Measurements from ENCODE around the gene HS3ST4. TPM values are rescaled to one million over a fixed set of nuclear protein-coding genes. Genes with fewer than 3 reads are reported as not detected.

HS3ST4 gene
- polyA plus RNA-seq, 1 donor from 2014 or later = 13.0 TPM

DNA sequence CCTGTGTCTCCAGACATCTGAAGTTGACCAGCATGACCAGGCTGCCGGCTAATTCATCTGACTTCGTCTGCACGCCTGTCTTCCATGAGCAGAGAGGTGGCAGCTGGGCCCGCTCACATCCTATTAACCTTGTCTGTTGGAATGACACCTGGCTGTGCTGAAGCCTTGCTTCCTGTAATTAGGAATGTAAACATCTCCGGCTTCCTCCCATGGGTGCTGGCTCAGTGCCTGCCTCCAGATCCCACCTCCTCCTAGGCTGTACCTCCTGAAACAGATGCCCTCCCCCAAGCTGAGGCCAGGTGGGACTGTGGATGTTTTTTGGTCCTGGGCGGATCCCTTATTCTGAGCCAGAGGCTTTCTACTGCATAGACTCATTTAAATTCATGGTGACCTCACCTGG is 296.3 kb downstream of the HS3ST4 start:
- H3K9me2 ChIP-seq (ENCODE audit: insufficient read depth, low read length) = no peaks in the 10 kb centered on the region
- no peak overlapping the region for H3K9ac ChIP-seq (ENCODE audit: low read length)
- H3K4me3 ChIP-seq (ENCODE audit: low read length) = no peak overlapping the region
- no peaks in the 10 kb centered on the region for H4K20me1 ChIP-seq (ENCODE audit: insufficient read depth)
- H3K79me2 ChIP-seq (replicated peaks; ENCODE audit: insufficient read depth, low read length) = no peaks in the 10 kb centered on the region
- H3K27me3 ChIP-seq (ENCODE audit: insufficient read depth, low read depth, low read length) = no peaks in the 10 kb centered on the region
- no peaks in the 10 kb centered on the region for H3F3A ChIP-seq (ENCODE audit: insufficient read depth, low read length, poor library complexity, severe bottlenecking)
- H3K4me2 ChIP-seq (ENCODE audit: low read length) = no peak overlapping the region
- no peak for TF ChIP-seq POLR2AphosphoS5 (IDR thresholded peaks at IDR 0.05)
- H2AFZ ChIP-seq (ENCODE audit: low read depth, low read length) = no peak overlapping the region
- no peaks in the 10 kb centered on the region for H3K9me3 ChIP-seq (ENCODE audit: low read length)
- no peak overlapping the region for H3K27ac ChIP-seq (ENCODE audit: low read length)
- no peaks in the 10 kb centered on the region for H3K36me3 ChIP-seq (ENCODE audit: insufficient read depth, low read length)

DNA sequence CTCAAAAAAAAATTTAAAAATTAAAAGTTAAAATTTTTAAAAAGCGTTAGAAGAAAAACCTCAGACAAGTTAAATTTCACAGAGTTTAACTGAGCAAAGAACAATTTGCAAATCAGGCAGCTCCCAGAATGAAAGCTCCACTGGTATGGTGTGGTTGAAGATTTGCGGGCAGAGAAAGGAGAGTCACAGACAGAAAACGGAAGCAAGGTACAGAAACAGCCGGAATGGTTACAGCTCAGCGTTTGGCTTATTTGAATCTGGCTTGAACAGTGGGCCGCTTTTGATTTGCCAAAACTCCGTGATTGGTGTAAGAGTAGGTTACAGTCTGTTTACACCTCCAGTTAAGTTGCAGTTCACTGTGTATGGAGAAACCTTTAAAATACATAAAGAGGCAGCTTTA is 297.1 kb downstream of the HS3ST4 start:
- H3K4me3 ChIP-seq (ENCODE audit: low read length) = no peak overlapping the region
- H3K79me2 ChIP-seq (replicated peaks; ENCODE audit: insufficient read depth, low read length) = no peaks in the 10 kb centered on the region
- no peaks in the 10 kb centered on the region for H4K20me1 ChIP-seq (ENCODE audit: insufficient read depth)
- H3K9me2 ChIP-seq (ENCODE audit: insufficient read depth, low read length) = no peaks in the 10 kb centered on the region
- no peak overlapping the region for H2AFZ ChIP-seq (ENCODE audit: low read depth, low read length)
- no peak overlapping the region for H3K27ac ChIP-seq (ENCODE audit: low read length)
- no peaks in the 10 kb centered on the region for H3K27me3 ChIP-seq (ENCODE audit: insufficient read depth, low read depth, low read length)
- no peaks in the 10 kb centered on the region for H3K36me3 ChIP-seq (ENCODE audit: insufficient read depth, low read length)
- TF ChIP-seq RAD21 (conservative IDR thresholded peaks at IDR 0.05) (no peak), EZH2 (IDR thresholded peaks at IDR 0.05; ENCODE audit: borderline replicate concordance, insufficient read depth, low read length, poor library complexity, severe bottlenecking) (no peak), MXI1 (conservative IDR thresholded peaks at IDR 0.05; ENCODE audit: poor library complexity, severe bottlenecking) (no peak), POLR2AphosphoS5 (IDR thresholded peaks at IDR 0.05) (no peak), TAF1 (IDR thresholded peaks at IDR 0.05; ENCODE audit: low read depth) (no peak), EP300 (conservative IDR thresholded peaks at IDR 0.05; ENCODE audit: poor library complexity, severe bottlenecking) (no peak), SMC3 (conservative IDR thresholded peaks at IDR 0.05; ENCODE audit: poor library complexity) (no peak)
- TF ChIP-seq, protein P1, sequence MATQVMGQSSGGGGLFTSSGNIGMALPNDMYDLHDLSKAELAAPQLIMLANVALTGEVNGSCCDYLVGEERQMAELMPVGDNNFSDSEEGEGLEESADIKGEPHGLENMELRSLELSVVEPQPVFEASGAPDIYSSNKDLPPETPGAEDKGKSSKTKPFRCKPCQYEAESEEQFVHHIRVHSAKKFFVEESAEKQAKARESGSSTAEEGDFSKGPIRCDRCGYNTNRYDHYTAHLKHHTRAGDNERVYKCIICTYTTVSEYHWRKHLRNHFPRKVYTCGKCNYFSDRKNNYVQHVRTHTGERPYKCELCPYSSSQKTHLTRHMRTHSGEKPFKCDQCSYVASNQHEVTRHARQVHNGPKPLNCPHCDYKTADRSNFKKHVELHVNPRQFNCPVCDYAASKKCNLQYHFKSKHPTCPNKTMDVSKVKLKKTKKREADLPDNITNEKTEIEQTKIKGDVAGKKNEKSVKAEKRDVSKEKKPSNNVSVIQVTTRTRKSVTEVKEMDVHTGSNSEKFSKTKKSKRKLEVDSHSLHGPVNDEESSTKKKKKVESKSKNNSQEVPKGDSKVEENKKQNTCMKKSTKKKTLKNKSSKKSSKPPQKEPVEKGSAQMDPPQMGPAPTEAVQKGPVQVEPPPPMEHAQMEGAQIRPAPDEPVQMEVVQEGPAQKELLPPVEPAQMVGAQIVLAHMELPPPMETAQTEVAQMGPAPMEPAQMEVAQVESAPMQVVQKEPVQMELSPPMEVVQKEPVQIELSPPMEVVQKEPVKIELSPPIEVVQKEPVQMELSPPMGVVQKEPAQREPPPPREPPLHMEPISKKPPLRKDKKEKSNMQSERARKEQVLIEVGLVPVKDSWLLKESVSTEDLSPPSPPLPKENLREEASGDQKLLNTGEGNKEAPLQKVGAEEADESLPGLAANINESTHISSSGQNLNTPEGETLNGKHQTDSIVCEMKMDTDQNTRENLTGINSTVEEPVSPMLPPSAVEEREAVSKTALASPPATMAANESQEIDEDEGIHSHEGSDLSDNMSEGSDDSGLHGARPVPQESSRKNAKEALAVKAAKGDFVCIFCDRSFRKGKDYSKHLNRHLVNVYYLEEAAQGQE (IDR thresholded peaks at IDR 0.05; ENCODE audit: borderline replicate concordance) = no peak
- TF ChIP-seq, protein P2, sequence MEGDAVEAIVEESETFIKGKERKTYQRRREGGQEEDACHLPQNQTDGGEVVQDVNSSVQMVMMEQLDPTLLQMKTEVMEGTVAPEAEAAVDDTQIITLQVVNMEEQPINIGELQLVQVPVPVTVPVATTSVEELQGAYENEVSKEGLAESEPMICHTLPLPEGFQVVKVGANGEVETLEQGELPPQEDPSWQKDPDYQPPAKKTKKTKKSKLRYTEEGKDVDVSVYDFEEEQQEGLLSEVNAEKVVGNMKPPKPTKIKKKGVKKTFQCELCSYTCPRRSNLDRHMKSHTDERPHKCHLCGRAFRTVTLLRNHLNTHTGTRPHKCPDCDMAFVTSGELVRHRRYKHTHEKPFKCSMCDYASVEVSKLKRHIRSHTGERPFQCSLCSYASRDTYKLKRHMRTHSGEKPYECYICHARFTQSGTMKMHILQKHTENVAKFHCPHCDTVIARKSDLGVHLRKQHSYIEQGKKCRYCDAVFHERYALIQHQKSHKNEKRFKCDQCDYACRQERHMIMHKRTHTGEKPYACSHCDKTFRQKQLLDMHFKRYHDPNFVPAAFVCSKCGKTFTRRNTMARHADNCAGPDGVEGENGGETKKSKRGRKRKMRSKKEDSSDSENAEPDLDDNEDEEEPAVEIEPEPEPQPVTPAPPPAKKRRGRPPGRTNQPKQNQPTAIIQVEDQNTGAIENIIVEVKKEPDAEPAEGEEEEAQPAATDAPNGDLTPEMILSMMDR (IDR thresholded peaks at IDR 0.05; ENCODE audit: poor library complexity, severe bottlenecking) = no peak
- H3F3A ChIP-seq (ENCODE audit: insufficient read depth, low read length, poor library complexity, severe bottlenecking) = no peaks in the 10 kb centered on the region
- H3K9ac ChIP-seq (ENCODE audit: low read length) = no peak overlapping the region
- no peaks in the 10 kb centered on the region for H3K9me3 ChIP-seq (ENCODE audit: low read length)
- no peak overlapping the region for H3K4me2 ChIP-seq (ENCODE audit: low read length)

DNA sequence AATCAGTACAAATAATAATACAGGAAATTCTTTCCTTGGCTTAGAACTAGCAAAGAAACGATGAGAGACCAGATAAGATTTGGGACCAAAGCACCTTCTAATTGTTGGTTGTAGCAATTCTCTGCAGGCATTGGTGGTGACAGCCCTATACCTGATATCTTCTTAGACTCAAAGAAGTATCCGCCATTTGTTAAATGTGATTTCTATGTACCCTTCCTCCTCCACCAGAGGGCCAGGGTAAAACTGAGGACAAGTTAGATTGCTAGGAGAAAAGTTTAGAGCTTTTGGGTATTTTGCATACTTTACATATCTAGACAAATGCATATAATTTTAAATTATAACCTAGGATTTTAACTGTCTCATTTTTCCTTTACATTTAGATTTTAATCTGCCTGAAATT is 304.3 kb downstream of the HS3ST4 start:
- Histone ChIP-seq H3K9me3 (ENCODE audit: low read length) (peaks cover 3% of the 10 kb centered on the region), H3K79me2 (replicated peaks; ENCODE audit: insufficient read depth, low read length) (no peaks in the 10 kb centered on the region), H3F3A (ENCODE audit: insufficient read depth, low read length, poor library complexity, severe bottlenecking) (no peaks in the 10 kb centered on the region), H3K27me3 (ENCODE audit: insufficient read depth, low read depth, low read length) (no peaks in the 10 kb centered on the region), H3K36me3 (ENCODE audit: insufficient read depth, low read length) (no peaks in the 10 kb centered on the region), H3K27ac (ENCODE audit: low read length) (no peak overlapping the region), H3K4me2 (ENCODE audit: low read length) (no peak overlapping the region), H2AFZ (ENCODE audit: low read depth, low read length) (no peak overlapping the region), H3K9me2 (ENCODE audit: insufficient read depth, low read length) (no peaks in the 10 kb centered on the region), H3K9ac (ENCODE audit: low read length) (no peak overlapping the region), H3K4me3 (ENCODE audit: low read length) (no peak overlapping the region), H4K20me1 (ENCODE audit: insufficient read depth) (no peaks in the 10 kb centered on the region)
- TF ChIP-seq TAF1 (IDR thresholded peaks at IDR 0.05; ENCODE audit: low read depth) (no peak), MXI1 (conservative IDR thresholded peaks at IDR 0.05; ENCODE audit: poor library complexity, severe bottlenecking) (no peak), RAD21 (conservative IDR thresholded peaks at IDR 0.05) (no peak), EP300 (conservative IDR thresholded peaks at IDR 0.05; ENCODE audit: poor library complexity, severe bottlenecking) (no peak), EZH2 (IDR thresholded peaks at IDR 0.05; ENCODE audit: borderline replicate concordance, insufficient read depth, low read length, poor library complexity, severe bottlenecking) (no peak), POLR2AphosphoS5 (IDR thresholded peaks at IDR 0.05) (no peak), SMC3 (conservative IDR thresholded peaks at IDR 0.05; ENCODE audit: poor library complexity) (no peak)
- TF ChIP-seq, protein P1 (IDR thresholded peaks at IDR 0.05; ENCODE audit: borderline replicate concordance) = no peak
- TF ChIP-seq, protein P2 (IDR thresholded peaks at IDR 0.05; ENCODE audit: poor library complexity, severe bottlenecking) = no peak

All from neural cell (in vitro differentiated cells).